Measurements from ENCODE around the gene SWAP70. TPM values are rescaled to one million over a fixed set of nuclear protein-coding genes. Genes with fewer than 3 reads are reported as not detected.

SWAP70 gene
- total RNA-seq, 1 experiment from 2014 or later = 13.0 TPM

- H3K27ac Mint-ChIP-seq (ENCODE audit: low read depth, unreplicated experiment) = no peak overlapping the region
- CTCF ChIA-PET = interaction anchor here (0.8 kb wide), 1 partner anchor 40 kb away, joined by 4 read pairs; no protein-coding TSS in a partner anchor
- TF ChIP-seq CTCF (IDR thresholded peaks at IDR 0.05; ENCODE audit: unreplicated experiment) = no peak
- POLR2A ChIA-PET = interaction anchor here (5.2 kb wide), 1 partner anchor 41 kb away, joined by 64 read pairs; no protein-coding TSS in a partner anchor
- H3K27me3 Mint-ChIP-seq (ENCODE audit: insufficient read depth, unreplicated experiment) = no peaks in the 10 kb centered on the region
- intact Hi-C loops (cut with micrococcal nuclease) = no loop called here
- H3K36me3 Mint-ChIP-seq (ENCODE audit: insufficient read depth, unreplicated experiment) = peaks cover 23% of the 10 kb centered on the region
- no peaks in the 10 kb centered on the region for H3K9me3 Mint-ChIP-seq (ENCODE audit: unreplicated experiment)
- BruUV-seq (replicated peaks) = no TSS peak
- peaks cover 17% of the 10 kb centered on the region for H3K4me1 Mint-ChIP-seq (ENCODE audit: insufficient read depth, unreplicated experiment)
- DNase-seq (ENCODE audit: unreplicated experiment) = peak; percentile 62
- H3K4me3 Mint-ChIP-seq (ENCODE audit: unreplicated experiment) = no peak overlapping the region
Measured at GRCh38 chr11:9799886-9800285, 136.0 kb downstream of the SWAP70 start.

GRCh38 chr11:9802291-9802861 is 138.5 kb downstream of the SWAP70 start:
- Mint-ChIP-seq H3K27me3 (ENCODE audit: insufficient read depth, unreplicated experiment) (no peaks in the 10 kb centered on the region), H3K4me1 (ENCODE audit: insufficient read depth, unreplicated experiment) (peaks cover 12% of the 10 kb centered on the region), H3K27ac (ENCODE audit: low read depth, unreplicated experiment) (peak overlapping the region; percentile 97), H3K9me3 (ENCODE audit: unreplicated experiment) (no peaks in the 10 kb centered on the region), H3K36me3 (ENCODE audit: insufficient read depth, unreplicated experiment) (peaks cover 24% of the 10 kb centered on the region), H3K4me3 (ENCODE audit: unreplicated experiment) (peak overlapping the region; percentile 6)
- BruUV-seq (replicated peaks) = TSS peak; percentile 95
- DNase-seq (ENCODE audit: unreplicated experiment) = peak; percentile 38
- CTCF ChIA-PET = interaction anchor here (0.9 to 1.9 kb wide), 6 partner anchors 11 to 507 kb away, joined by 3 to 6 read pairs (median 4); no protein-coding TSS in a partner anchor
- no peak for TF ChIP-seq CTCF (IDR thresholded peaks at IDR 0.05; ENCODE audit: unreplicated experiment)
- intact Hi-C loops (cut with micrococcal nuclease) = no loop called here
- POLR2A ChIA-PET = interaction anchor here (0.6 to 8.5 kb wide), 22 partner anchors 8 to 685 kb away, joined by 3 to 69 read pairs (median 5); partner anchors contain the start of genes ADM and ZNF143

Other genes starting within 250 kb of the SWAP70 start
- 19.0 and 25.2 TPM in 2 replicates for gene ZNF143, start 203.1 kb upstream of the SWAP70 start, total RNA-seq (2022)
- gene WEE1, start 90.4 kb upstream of the SWAP70 start, total RNA-seq (2022) = 28.7 and 34.5 TPM in 2 replicates